Endodermal cell (in vitro differentiated cells): ENCODE measurements around the gene TRPV2. TPM values are rescaled to one million over a fixed set of nuclear protein-coding genes. Genes with fewer than 3 reads are reported as not detected.

Experiments used
- DNase-seq: peaks from one replicate; pipeline ENCODE4 v3.0.0-alpha.2; 2017
- H3K27ac ChIP-seq: 2 replicates; pipeline ENCODE4 v1.5.1; 2013; ENCODE audit warnings: mild to moderate bottlenecking, low read depth, low read length, moderate library complexity
- H3K27me3 ChIP-seq: 2 replicates; pipeline ENCODE4 v1.6.1; 2013; ENCODE audit warnings: mild to moderate bottlenecking, low read length, moderate library complexity; ENCODE audit not compliant: insufficient read depth, control insufficient read depth, poor library complexity, severe bottlenecking
- H3K36me3 ChIP-seq: 2 replicates; pipeline ENCODE4 v1.7.0; 2013; ENCODE audit warnings: mild to moderate bottlenecking, low read length, moderate library complexity; ENCODE audit not compliant: control insufficient read depth, insufficient read depth
- H3K4me1 ChIP-seq: one replicate; pipeline ENCODE4 v1.7.0; 2013; ENCODE audit warnings: low read length; ENCODE audit not compliant: control insufficient read depth, insufficient read depth
- H3K4me3 ChIP-seq: 2 replicates; pipeline ENCODE4 v1.5.1; 2013; ENCODE audit warnings: mild to moderate bottlenecking, low read length, moderate library complexity
- H3K9ac ChIP-seq: 2 replicates; pipeline ENCODE4 v1.6.1; 2013; ENCODE audit warnings: mild to moderate bottlenecking, low read length, moderate library complexity; ENCODE audit not compliant: poor library complexity, severe bottlenecking; ENCODE audit errors: extremely low read depth
- H3K9me3 ChIP-seq: 2 replicates; pipeline ENCODE4 v1.6.1; 2013; ENCODE audit warnings: mild to moderate bottlenecking, low read length, moderate library complexity; ENCODE audit not compliant: control insufficient read depth
- H3K27ac Mint-ChIP-seq: 2 replicates; pipeline ENCODE4 v1.8.0; 2020; ENCODE audit warnings: mixed read lengths
- H3K27me3 Mint-ChIP-seq: 2 replicates; pipeline ENCODE4 v1.8.0; 2021; ENCODE audit warnings: mild to moderate bottlenecking, mixed read lengths; ENCODE audit not compliant: insufficient read depth
- H3K36me3 Mint-ChIP-seq: 2 replicates; pipeline ENCODE4 v1.8.0; 2020; ENCODE audit warnings: low read depth, mixed read lengths
- H3K4me1 Mint-ChIP-seq: 2 replicates; pipeline ENCODE4 v1.8.0; 2020; ENCODE audit warnings: mixed read lengths
- H3K4me3 Mint-ChIP-seq: 2 replicates; pipeline ENCODE4 v1.8.0; 2020; ENCODE audit warnings: mild to moderate bottlenecking, moderate library complexity, mixed read lengths
- H3K9me3 Mint-ChIP-seq: 2 replicates; pipeline ENCODE4 v1.8.0; 2020; ENCODE audit warnings: mild to moderate bottlenecking, mixed read lengths
- CTCF ChIP-seq: fragments of 200-600 bp; sonication (generic); conservative IDR thresholded peaks from 2 replicates; pipeline ENCODE4 v1.5.0; 2021; ENCODE audit warnings: antibody characterized with exemption, mild to moderate bottlenecking
- WGBS, 2 experiments: methylation state at CpG; one replicate each; pipeline versions ENCODE4 v1.1.5 to v1.1.7; 2013; ENCODE audit warnings: missing lambda C conversion rate in 2 of 2, mixed read lengths in 1 of 2; ENCODE audit not compliant: insufficient coverage in 1 of 2, insufficient read length in 1 of 2; 5-methylcytosine and 5-hydroxymethylcytosine counted together
- total RNA-seq, 2 donors: library from RNA; stranded (reverse); fragmentation: NEBNext Ultra II Directional in 1 of 2; extraction: Animal tissue kit (Norgen Biotek cat#: 25700) in 1 of 2; gene quantifications; 2 replicates in 1 of 2; 3 replicates in 1 of 2; pipeline ENCODE4 v1.2.1, GENCODE V29; 2021

Gene TRPV2
- total RNA-seq, 2 donors from 2014 or later, result 0.51 to 1.1 TPM

DNA sequence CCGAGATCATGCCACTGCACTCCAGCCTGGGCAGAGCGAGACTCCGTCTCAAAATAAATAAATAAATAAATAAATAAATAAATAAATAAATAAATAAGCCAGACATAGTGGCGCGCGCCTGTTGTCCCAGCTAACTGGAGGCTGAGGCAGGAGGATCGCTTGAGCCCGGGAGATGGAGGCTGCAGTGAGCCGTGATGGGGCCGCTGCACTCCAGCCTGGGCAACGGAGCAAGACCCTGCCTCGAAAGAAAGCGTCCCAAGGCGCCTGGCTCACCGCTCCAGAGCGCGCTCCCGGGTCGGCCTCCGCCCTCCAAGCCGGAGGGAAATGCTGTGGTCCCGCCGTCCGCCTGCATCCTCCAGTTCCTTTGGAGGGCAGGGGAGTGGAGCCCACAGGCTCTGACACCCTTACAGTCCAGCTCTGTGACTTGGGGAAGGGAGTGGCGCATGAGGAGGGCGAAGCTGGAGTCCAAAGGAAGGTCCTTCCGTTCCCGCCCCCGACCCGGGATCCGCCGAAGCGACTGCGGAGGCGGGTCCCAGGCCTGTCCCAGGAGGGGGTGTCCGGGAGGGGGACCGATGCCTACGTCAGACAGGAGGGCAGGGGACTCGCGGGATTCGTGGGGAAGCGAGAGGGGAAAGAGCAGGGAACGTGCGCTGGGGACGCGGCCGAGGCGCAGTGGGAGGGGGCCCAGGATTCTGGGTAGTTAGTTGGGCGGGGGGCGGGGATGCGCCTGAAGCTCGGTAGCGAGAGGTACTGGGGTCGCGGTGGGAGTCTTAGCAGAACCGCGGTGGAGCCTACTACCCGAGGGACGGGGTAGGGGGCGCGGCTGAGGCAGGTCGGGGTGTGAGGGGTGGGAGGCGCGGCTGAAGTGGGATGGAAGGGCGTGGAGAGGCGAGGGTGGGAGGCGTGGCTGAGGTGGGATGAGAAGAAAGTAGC lies 8.4 kb upstream of the TRPV2 start:
- no peaks in the 10 kb centered on the region for H3K4me1 Mint-ChIP-seq
- peaks cover 1% of the 10 kb centered on the region for H3K9me3 Mint-ChIP-seq
- peak overlapping the region; percentile 68 for H3K4me3 Mint-ChIP-seq
- H3K36me3 Mint-ChIP-seq, result no peaks in the 10 kb centered on the region
- 8 to 51% methylated on average over 9 to 62 of the region's 67 CpGs for WGBS, 2 experiments
- peak overlapping the region; percentile 21 for H3K27ac Mint-ChIP-seq
- Histone ChIP-seq H3K4me3 (peak overlapping the region; percentile 84), H3K9me3 (no peaks in the 10 kb centered on the region), H3K27me3 (no peaks in the 10 kb centered on the region), H3K36me3 (no peaks in the 10 kb centered on the region), H3K27ac (no peak overlapping the region), H3K4me1 (no peaks in the 10 kb centered on the region), H3K9ac (peak overlapping the region; percentile 47)
- TF ChIP-seq CTCF, result peak; percentile 46
- H3K27me3 Mint-ChIP-seq, result no peaks in the 10 kb centered on the region
- DNase-seq, result peak; percentile 98

- no peaks in the 10 kb centered on the region for H3K4me1 ChIP-seq
- Mint-ChIP-seq H3K4me3 (no peak overlapping the region), H3K36me3 (no peaks in the 10 kb centered on the region), H3K27ac (no peak overlapping the region), H3K27me3 (no peaks in the 10 kb centered on the region), H3K9me3 (peaks cover 1% of the 10 kb centered on the region), H3K4me1 (no peaks in the 10 kb centered on the region)
- WGBS, 2 experiments, result 65 to 76% methylated on average over 4 to 13 of the region's 14 CpGs
- no peak overlapping the region for H3K4me3 ChIP-seq
- no peak overlapping the region for H3K9ac ChIP-seq
- no peak for TF ChIP-seq CTCF
- peak overlapping the region; percentile 72 for H3K27ac ChIP-seq
- no peaks in the 10 kb centered on the region for H3K36me3 ChIP-seq
- peak; percentile 83 for DNase-seq
- no peaks in the 10 kb centered on the region for H3K27me3 ChIP-seq
- no peaks in the 10 kb centered on the region for H3K9me3 ChIP-seq
These were observed 7.3 kb upstream of the TRPV2 start for GRCh38 chr17:16407911-16408588.

GRCh38 chr17:16417399-16417798 lies 2.0 kb downstream of the TRPV2 start:
- DNase-seq, result no peak
- H3K27me3 Mint-ChIP-seq, result peaks cover 2% of the 10 kb centered on the region
- Histone ChIP-seq H3K9me3 (no peaks in the 10 kb centered on the region), H3K36me3 (no peaks in the 10 kb centered on the region), H3K4me1 (peaks cover 7% of the 10 kb centered on the region), H3K27me3 (no peaks in the 10 kb centered on the region), H3K4me3 (no peak overlapping the region), H3K9ac (no peak overlapping the region), H3K27ac (no peak overlapping the region)
- no peaks in the 10 kb centered on the region for H3K36me3 Mint-ChIP-seq
- H3K9me3 Mint-ChIP-seq, result no peaks in the 10 kb centered on the region
- H3K4me1 Mint-ChIP-seq, result no peaks in the 10 kb centered on the region
- TF ChIP-seq CTCF, result no peak
- H3K27ac Mint-ChIP-seq, result no peak overlapping the region
- WGBS, 2 experiments, result 90 to 94% methylated on average over 3 to 7 of the region's 7 CpGs
- H3K4me3 Mint-ChIP-seq, result no peak overlapping the region
